HL-60/S4 treated with phorbol 12-myristate 13-acetate at 8.2 ng/mL for 4 days and 3 days (cell line): ENCODE data around the gene NTMT2.
"Not testable (repeated sequence)": the region's sequence is repeated elsewhere in the genome, so short reads cannot be mapped to it uniquely, and the experiment has no call there.

Source experiments
- in situ Hi-C: fragments of 300-500 bp; cut with MboI; formaldehyde crosslinking; loops from 2 replicates; pipeline ENCODE4 v1.15.0; 2022; ENCODE audit warnings: low sequenced_read_pairs

The NTMT2 gene

GRCh38 chr1:170145770-170146676 is at the start of gene NTMT2:
NTMT2 (plus strand) TSS chr1:170145959; CDS start chr1:170146108, 149 bp downstream.
- in situ Hi-C loops = no loop called here

GRCh38 chr1:170095976-170096748 is 49.6 kb upstream of the NTMT2 start:
- in situ Hi-C loops = no loop called here

GRCh38 chr1:170096806-170097340 is 48.9 kb upstream of the NTMT2 start:
- in situ Hi-C loops = no loop called here

GRCh38 chr1:170097449-170097948 is 48.3 kb upstream of the NTMT2 start:
- in situ Hi-C loops = no loop called here

- in situ Hi-C loops = not testable (repeated sequence)
These were observed 32.6 kb upstream of the NTMT2 start for GRCh38 chr1:170113140-170113539.

GRCh38 chr1:170114906-170115305 is 30.9 kb upstream of the NTMT2 start:
- in situ Hi-C loops = no loop called here

GRCh38 chr1:170122366-170122765 is 23.4 kb upstream of the NTMT2 start:
- in situ Hi-C loops = no loop called here

GRCh38 chr1:170125269-170125668 is 20.5 kb upstream of the NTMT2 start:
- in situ Hi-C loops = no loop called here

- in situ Hi-C loops = no loop called here
These were observed 19.1 kb upstream of the NTMT2 start for GRCh38 chr1:170126696-170127095.

GRCh38 chr1:170131450-170131849 is 14.3 kb upstream of the NTMT2 start:
- in situ Hi-C loops = no loop called here

- in situ Hi-C loops = no loop called here
These were observed 13.8 kb upstream of the NTMT2 start for GRCh38 chr1:170131984-170132383.

- in situ Hi-C loops = no loop called here
These were observed 11.8 kb upstream of the NTMT2 start for GRCh38 chr1:170133766-170134495.

- in situ Hi-C loops = no loop called here
These were observed 11.2 kb upstream of the NTMT2 start for GRCh38 chr1:170134521-170134920.

- in situ Hi-C loops = no loop called here
These were observed 5.4 kb upstream of the NTMT2 start for GRCh38 chr1:170140371-170140770.

- in situ Hi-C loops = no loop called here
These were observed 698 bp upstream of the NTMT2 start for GRCh38 chr1:170145061-170145460.

GRCh38 chr1:170146720-170147263 is 1.0 kb downstream of the NTMT2 start:
- in situ Hi-C loops = no loop called here

- in situ Hi-C loops = no loop called here
These were observed 3.5 kb downstream of the NTMT2 start for GRCh38 chr1:170149241-170149640.

- in situ Hi-C loops = no loop called here
These were observed 4.3 kb downstream of the NTMT2 start for GRCh38 chr1:170150016-170150415.

GRCh38 chr1:170150921-170151320 is 5.2 kb downstream of the NTMT2 start:
- in situ Hi-C loops = no loop called here

- in situ Hi-C loops = no loop called here
These were observed 7.7 kb downstream of the NTMT2 start for GRCh38 chr1:170153417-170153816.
